SU-DHL-6 (cell line): ENCODE results near the gene PPP3CA.

Source experiments
- H2AFZ ChIP-seq: fragments of 200-600 bp; sonication (generic); 2 replicates; pipeline ENCODE4 v1.6.1; 2014; ENCODE audit warnings: low read depth, mild to moderate bottlenecking, moderate library complexity, mixed read lengths, antibody characterized with exemption, low read length; ENCODE audit not compliant: severe bottlenecking
- H3F3A ChIP-seq: fragments of 200-600 bp; shearing (Covaris generic); 2 replicates; pipeline ENCODE4 v1.6.0; 2016; ENCODE audit warnings: antibody characterized with exemption, mild to moderate bottlenecking; ENCODE audit not compliant: insufficient read depth
- H3K27ac ChIP-seq: fragments of 200-600 bp; sonication (generic); 2 replicates; pipeline ENCODE4 v1.5.1; 2016; ENCODE audit warnings: low read depth, mild to moderate bottlenecking, low read length, moderate library complexity, mixed read lengths
- H3K27me3 ChIP-seq: fragments of 200-600 bp; sonication (generic), shearing (Covaris generic); 2 replicates; pipeline ENCODE4 v1.6.0; 2014; ENCODE audit warnings: mild to moderate bottlenecking, low read length
- H3K36me3 ChIP-seq: fragments of 200-600 bp; sonication (generic); 2 replicates; pipeline ENCODE4 v1.6.1; 2014; ENCODE audit warnings: mild to moderate bottlenecking, low read length, mixed read lengths
- H3K4me2 ChIP-seq: fragments of 300-600, 200-600 bp; shearing (Covaris generic), sonication (generic); 2 replicates; pipeline ENCODE4 v1.6.0; 2014; ENCODE audit warnings: low read length, low read depth, mild to moderate bottlenecking; ENCODE audit not compliant: poor library complexity, severe bottlenecking
- H3K4me3 ChIP-seq: fragments of 200-600 bp; sonication (generic); 2 replicates; pipeline ENCODE4 v1.5.1; 2014; ENCODE audit warnings: antibody characterized with exemption, low read length, mild to moderate bottlenecking, mixed read lengths; ENCODE audit not compliant: insufficient read depth, poor library complexity, severe bottlenecking
- H3K79me2 ChIP-seq: fragments of 200-600 bp; sonication (generic); 2 replicates; pipeline ENCODE4 v1.6.1; 2014; ENCODE audit warnings: mild to moderate bottlenecking, low read length, moderate library complexity; ENCODE audit not compliant: insufficient read depth
- H3K9ac ChIP-seq: fragments of 200-600 bp; sonication (generic); 2 replicates; pipeline ENCODE4 v1.7.0; 2014; ENCODE audit warnings: mild to moderate bottlenecking, low read length
- H3K9me2 ChIP-seq: fragments of 200-600 bp; sonication (generic); replicated peaks from 2 replicates; pipeline ENCODE4 v1.6.1; 2014; ENCODE audit warnings: low read length; ENCODE audit not compliant: insufficient read depth
- H3K9me3 ChIP-seq: fragments of 200-600 bp; sonication (generic); 2 replicates; pipeline ENCODE4 v1.6.1; 2014; ENCODE audit warnings: low read length, mixed read lengths; ENCODE audit not compliant: insufficient read depth
- H4K20me1 ChIP-seq: fragments of 200-600 bp; sonication (generic); 2 replicates; pipeline ENCODE4 v1.6.1; 2014; ENCODE audit warnings: low read depth, mild to moderate bottlenecking, antibody characterized with exemption, low read length, moderate library complexity, mixed read lengths
- CTCF ChIP-seq: fragments of 200-600 bp; sonication (generic); IDR thresholded peaks from one replicate; pipeline ENCODE4 v1.5.1; 2017; ENCODE audit warnings: antibody characterized with exemption, mild to moderate bottlenecking, low read length, moderate library complexity; ENCODE audit not compliant: insufficient read depth, poor library complexity, severe bottlenecking
- EZH2phosphoT487 ChIP-seq: fragments of 200-600 bp; sonication (generic), shearing (Covaris generic); conservative IDR thresholded peaks from 2 replicates; pipeline ENCODE4 v1.6.1; 2018; ENCODE audit warnings: mild to moderate bottlenecking, antibody characterized with exemption, low read length, moderate library complexity, mixed read lengths

PPP3CA gene

GRCh38 chr4:101279377-101279871 is 67.9 kb downstream of the PPP3CA start:
- no peaks in the 10 kb centered on the region for H3K79me2 ChIP-seq
- H3K36me3 ChIP-seq: no peaks in the 10 kb centered on the region
- no peak overlapping the region for H3K4me2 ChIP-seq
- H3K9me3 ChIP-seq: no peaks in the 10 kb centered on the region
- no peaks in the 10 kb centered on the region for H4K20me1 ChIP-seq
- H3K27ac ChIP-seq: no peak overlapping the region
- no peak overlapping the region for H2AFZ ChIP-seq
- no peaks in the 10 kb centered on the region for H3K9me2 ChIP-seq
- H3K4me3 ChIP-seq: no peak overlapping the region
- no peaks in the 10 kb centered on the region for H3F3A ChIP-seq
- H3K27me3 ChIP-seq: no peaks in the 10 kb centered on the region
- no peak for TF ChIP-seq CTCF
- no peak for TF ChIP-seq EZH2phosphoT487
- no peak overlapping the region for H3K9ac ChIP-seq

GRCh38 chr4:101277671-101278070 is 69.7 kb downstream of the PPP3CA start:
- Histone ChIP-seq H3K9me3 (no peaks in the 10 kb centered on the region), H3K36me3 (no peaks in the 10 kb centered on the region), H3K27ac (no peak overlapping the region), H3K9ac (no peak overlapping the region), H3K9me2 (no peaks in the 10 kb centered on the region), H4K20me1 (no peaks in the 10 kb centered on the region), H3K79me2 (no peaks in the 10 kb centered on the region), H2AFZ (no peak overlapping the region), H3K4me3 (no peak overlapping the region), H3F3A (no peaks in the 10 kb centered on the region), H3K27me3 (no peaks in the 10 kb centered on the region), H3K4me2 (no peak overlapping the region)
- no peak for TF ChIP-seq CTCF
- TF ChIP-seq EZH2phosphoT487: no peak

- Histone ChIP-seq H3K9me3 (no peaks in the 10 kb centered on the region), H3K27ac (no peak overlapping the region), H3K79me2 (no peaks in the 10 kb centered on the region), H3F3A (no peaks in the 10 kb centered on the region), H2AFZ (no peak overlapping the region), H3K9me2 (no peaks in the 10 kb centered on the region), H3K9ac (no peak overlapping the region), H3K36me3 (no peaks in the 10 kb centered on the region), H3K27me3 (no peaks in the 10 kb centered on the region), H3K4me2 (no peak overlapping the region), H4K20me1 (no peaks in the 10 kb centered on the region), H3K4me3 (no peak overlapping the region)
- TF ChIP-seq EZH2phosphoT487 (no peak), CTCF (no peak)
Measured at GRCh38 chr4:101276661-101277060, 70.7 kb downstream of the PPP3CA start.
